GM10248 (cell line): ENCODE data around the gene MORN1.

Experiments
- CTCF ChIA-PET: fragments of 300-600 bp; sonication (Branson Sonifier 250); formaldehyde crosslinking; extraction: SDS; loops from one replicate; lab custom pipeline; 2021; ENCODE audit warnings: antibody characterized with exemption; lab: Yijun Ruan, JAX
- POLR2A ChIA-PET: fragments of 350-650 bp; sonication (Branson Sonifier 250); formaldehyde crosslinking; extraction: SDS; loops from one replicate; lab custom pipeline; 2020; ENCODE audit warnings: antibody characterized with exemption; lab: Yijun Ruan, JAX
- DNase-seq: peaks from one replicate; pipeline ENCODE4 v3.0.0; 2012; ENCODE audit errors: extremely low spot score
- TF ChIP-seq, protein P1 (sequence below): IDR thresholded peaks from 2 replicates; pipeline ENCODE4 v1.5.1; 2012; ENCODE audit warnings: mild to moderate bottlenecking, low read depth; ENCODE audit errors: extremely low read depth, missing control alignments, control extremely low read depth

MORN1 gene

DNA sequence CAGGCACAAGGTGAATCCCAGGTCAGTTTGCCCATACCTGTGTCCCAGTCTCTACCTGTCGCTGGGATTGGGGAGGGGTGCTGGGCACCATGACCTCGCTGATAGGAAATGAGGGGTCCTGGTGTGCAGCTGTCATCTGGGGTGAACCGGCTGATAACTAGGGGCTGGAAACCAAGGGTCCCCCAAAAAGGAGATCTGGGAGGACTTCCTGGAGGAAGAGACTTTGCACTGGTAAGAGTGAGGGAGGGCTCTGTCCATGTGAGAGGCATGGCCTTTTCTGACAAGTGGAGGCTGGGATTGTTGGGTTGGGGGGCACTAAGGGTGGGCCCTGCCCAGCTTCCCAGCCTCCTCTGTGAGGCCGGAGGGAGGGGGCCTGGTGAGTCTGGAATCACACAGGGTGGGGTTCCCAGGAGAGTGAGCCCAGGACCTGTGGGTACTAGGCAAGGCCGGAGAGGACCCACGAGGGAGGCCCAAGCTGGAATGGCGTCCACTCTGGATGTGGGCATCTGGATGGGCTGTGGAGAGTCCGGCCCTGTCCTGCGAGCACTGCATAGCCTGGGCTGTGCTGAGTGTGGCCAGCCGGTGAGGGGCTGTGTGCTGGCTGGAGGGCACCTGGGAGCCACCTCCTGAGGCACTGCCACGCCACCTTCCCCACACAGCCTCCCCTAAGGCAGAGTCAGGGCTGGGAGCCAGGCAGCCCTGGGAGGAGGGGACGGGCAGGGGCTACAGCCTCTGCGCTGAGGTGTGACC is 25.9 kb upstream of the MORN1 start:
- CTCF ChIA-PET, result interaction anchor here (1.0 to 3.2 kb wide), 2 partner anchors 130 to 139 kb away, joined by 3 to 9 read pairs; partner anchors contain the start of gene TNFRSF14
- TF ChIP-seq, protein P1, sequence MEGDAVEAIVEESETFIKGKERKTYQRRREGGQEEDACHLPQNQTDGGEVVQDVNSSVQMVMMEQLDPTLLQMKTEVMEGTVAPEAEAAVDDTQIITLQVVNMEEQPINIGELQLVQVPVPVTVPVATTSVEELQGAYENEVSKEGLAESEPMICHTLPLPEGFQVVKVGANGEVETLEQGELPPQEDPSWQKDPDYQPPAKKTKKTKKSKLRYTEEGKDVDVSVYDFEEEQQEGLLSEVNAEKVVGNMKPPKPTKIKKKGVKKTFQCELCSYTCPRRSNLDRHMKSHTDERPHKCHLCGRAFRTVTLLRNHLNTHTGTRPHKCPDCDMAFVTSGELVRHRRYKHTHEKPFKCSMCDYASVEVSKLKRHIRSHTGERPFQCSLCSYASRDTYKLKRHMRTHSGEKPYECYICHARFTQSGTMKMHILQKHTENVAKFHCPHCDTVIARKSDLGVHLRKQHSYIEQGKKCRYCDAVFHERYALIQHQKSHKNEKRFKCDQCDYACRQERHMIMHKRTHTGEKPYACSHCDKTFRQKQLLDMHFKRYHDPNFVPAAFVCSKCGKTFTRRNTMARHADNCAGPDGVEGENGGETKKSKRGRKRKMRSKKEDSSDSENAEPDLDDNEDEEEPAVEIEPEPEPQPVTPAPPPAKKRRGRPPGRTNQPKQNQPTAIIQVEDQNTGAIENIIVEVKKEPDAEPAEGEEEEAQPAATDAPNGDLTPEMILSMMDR, result no peak
- POLR2A ChIA-PET, result no interaction called here
- no peak for DNase-seq

DNA sequence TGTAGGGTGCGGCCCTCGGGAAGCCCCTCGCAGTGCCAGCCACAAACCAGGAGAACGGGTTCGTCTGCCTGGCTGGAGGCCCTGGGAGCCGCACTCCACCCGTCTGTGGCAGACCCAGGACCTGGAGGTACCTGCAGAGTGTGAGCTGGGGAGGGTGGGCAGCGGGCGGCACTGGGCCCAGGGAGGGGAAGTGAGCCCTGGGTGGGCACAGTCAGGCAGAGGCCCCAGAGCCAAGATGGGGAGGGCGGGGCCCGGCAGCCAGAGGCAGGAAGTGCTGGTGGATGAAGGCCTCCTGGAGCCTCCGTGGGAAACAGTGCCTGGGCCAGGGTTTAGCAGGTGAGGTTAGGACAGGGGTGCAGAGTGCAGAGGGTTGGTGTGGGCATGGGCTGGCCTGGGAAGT is 25.0 kb upstream of the MORN1 start:
- no peak for DNase-seq
- ChIA-PET POLR2A (interaction anchor here (1.2 kb wide), 1 partner anchor 131 kb away, joined by 6 read pairs; no protein-coding TSS in a partner anchor), CTCF (interaction anchor here (0.7 to 2.6 kb wide), 11 partner anchors 25 to 1007 kb away, joined by 3 to 18 read pairs (median 3); partner anchors contain the start of genes FAAP20, MORN1, PANK4 and RER1)
- TF ChIP-seq, protein P1, result no peak

GRCh38 chr1:2415801-2416208 is 24.5 kb upstream of the MORN1 start:
- POLR2A ChIA-PET, result interaction anchor here (1.2 kb wide), 1 partner anchor 132 kb away, joined by 6 read pairs; no protein-coding TSS in a partner anchor
- TF ChIP-seq, protein P1, result peak; percentile 9
- CTCF ChIA-PET, result interaction anchor here (0.7 to 2.6 kb wide), 13 partner anchors 8 to 1008 kb away, joined by 3 to 18 read pairs (median 4); partner anchors contain the start of genes FAAP20, MORN1, PANK4 and RER1
- peak; percentile 69 for DNase-seq

DNA sequence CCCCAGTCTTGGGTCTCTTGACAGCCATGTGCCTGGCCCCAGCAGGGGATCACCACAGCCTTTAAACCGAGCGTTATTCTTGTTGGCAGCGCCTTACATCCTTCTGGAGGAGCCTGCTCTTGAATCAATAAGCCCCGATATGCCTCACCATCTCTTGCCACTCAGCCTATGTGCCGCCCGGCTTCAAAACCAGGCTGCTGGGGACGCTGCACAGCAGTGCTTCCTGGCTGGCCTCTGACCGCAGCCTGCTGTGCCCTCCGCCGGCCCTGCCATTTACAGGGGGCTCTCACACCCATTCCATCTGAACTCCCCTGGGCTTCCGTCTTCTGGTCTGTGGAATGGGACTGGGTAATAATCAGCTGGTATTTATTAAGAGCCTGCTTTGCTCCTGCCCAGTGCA is 24.0 kb upstream of the MORN1 start:
- TF ChIP-seq, protein P1, result no peak
- ChIA-PET CTCF (interaction anchor here (0.8 to 2.6 kb wide), 13 partner anchors 9 to 374 kb away, joined by 3 to 18 read pairs (median 5); partner anchors contain the start of genes FAAP20, MORN1, PANK4 and RER1), POLR2A (interaction anchor here (1.2 kb wide), 1 partner anchor 132 kb away, joined by 6 read pairs; no protein-coding TSS in a partner anchor)
- no peak for DNase-seq

- DNase-seq, result peak; percentile 86
- POLR2A ChIA-PET, result no interaction called here
- CTCF ChIA-PET, result interaction anchor here (0.6 to 2.6 kb wide), 14 partner anchors 10 to 1010 kb away, joined by 3 to 18 read pairs (median 4); partner anchors contain the start of genes MORN1, PANK4, RER1 and TNFRSF14
- TF ChIP-seq, protein P1, result peak; percentile 88
These were observed 23.1 kb upstream of the MORN1 start for GRCh38 chr1:2414297-2414958.

GRCh38 chr1:2413495-2414296 is 22.3 kb upstream of the MORN1 start:
- ChIA-PET CTCF (interaction anchor here (0.7 to 2.6 kb wide), 8 partner anchors 10 to 1011 kb away, joined by 3 to 18 read pairs (median 4); no protein-coding TSS in a partner anchor), POLR2A (interaction anchor here (0.6 to 1.0 kb wide), 2 partner anchors 22 to 88 kb away, joined by 3 to 4 read pairs; partner anchors contain the start of genes MORN1 and RER1)
- TF ChIP-seq, protein P1, result no peak

More at GRCh38 chr1:2413495-2414296, 22.3 kb upstream of the MORN1 start:
- DNase-seq, result no peak
